WTC11 (cell line): Measurements from ENCODE around the gene TTR. TPM values are rescaled to one million over a fixed set of nuclear protein-coding genes. Genes with fewer than 3 reads are reported as not detected.
A peak's percentile ranks its signal among the peaks of the same experiment; 100 is the strongest.

Experiments used
- ATAC-seq: fragments of 200-7000 bp; cut with Tn5 transposase; 2 replicates; pipeline ENCODE4 v1.10.0; 2021; ENCODE audit warnings: mild to moderate bottlenecking, moderate library complexity
- CTCF ChIA-PET: fragments of 300-600 bp; sonication (Branson Sonifier 250); formaldehyde crosslinking; loops from one replicate; lab custom pipeline; 2021; ENCODE audit warnings: antibody characterized with exemption; lab: Charles Lee
- POLR2A ChIA-PET: fragments of 350-600 bp; sonication (Branson Sonifier 250); formaldehyde crosslinking; loops from one replicate; lab custom pipeline; 2021; ENCODE audit warnings: antibody characterized with exemption; lab: Charles Lee
- DNase-seq: peaks from one replicate; pipeline ENCODE4 v3.0.0; 2021; ENCODE audit warnings: low spot score
- H3K27ac Mint-ChIP-seq: 2 replicates; pipeline ENCODE4 v1.8.0; 2021; ENCODE audit warnings: mixed read lengths
- H3K27me3 Mint-ChIP-seq: 2 replicates; pipeline ENCODE4 v1.8.0; 2021; ENCODE audit warnings: low read depth, mild to moderate bottlenecking, moderate library complexity, mixed read lengths
- H3K36me3 Mint-ChIP-seq: 2 replicates; pipeline ENCODE4 v1.8.0; 2021; ENCODE audit warnings: mixed read lengths
- H3K4me1 Mint-ChIP-seq: 2 replicates; pipeline ENCODE4 v1.8.0; 2022; ENCODE audit warnings: mixed read lengths
- H3K4me3 Mint-ChIP-seq: 2 replicates; pipeline ENCODE4 v1.8.0; 2021; ENCODE audit warnings: mild to moderate bottlenecking, moderate library complexity, mixed read lengths
- H3K9me3 Mint-ChIP-seq: 2 replicates; pipeline ENCODE4 v1.8.0; 2021; ENCODE audit warnings: mixed read lengths
- CTCF ChIP-seq: fragments of 200-600 bp; IDR thresholded peaks from 2 replicates; pipeline ENCODE4 v1.8.0; 2022; ENCODE audit warnings: antibody characterized with exemption
- E2F4 ChIP-seq: sonication (generic); formaldehyde crosslinking; IDR thresholded peaks from 2 replicates; pipeline ENCODE4 v1.8.1; 2022; ENCODE audit warnings: low read depth, mild to moderate bottlenecking, moderate library complexity, missing genetic modification reagents, borderline replicate concordance
- ERG ChIP-seq: fragments of 250-450 bp; sonication (Bioruptor Pico); IDR thresholded peaks from 2 replicates; pipeline ENCODE4 v1.8.0; 2021; ENCODE audit warnings: mild to moderate bottlenecking
- HMGA2 ChIP-seq: fragments of 250-450 bp; sonication (Bioruptor Pico); IDR thresholded peaks from 2 replicates; pipeline ENCODE4 v1.4.0; 2021; ENCODE audit warnings: mild to moderate bottlenecking, moderate library complexity
- IRF2 ChIP-seq: sonication (generic); formaldehyde crosslinking; IDR thresholded peaks from 2 replicates; pipeline ENCODE4 v1.8.0; 2022; ENCODE audit warnings: low read depth, missing genetic modification reagents, borderline replicate concordance
- MXD4 ChIP-seq: fragments of 250-450 bp; sonication (Bioruptor Pico); IDR thresholded peaks from 2 replicates; pipeline ENCODE4 v1.8.0; 2021; ENCODE audit warnings: mild to moderate bottlenecking, moderate library complexity, borderline replicate concordance
- NFATC4 ChIP-seq: fragments of 250-450 bp; sonication (Bioruptor Pico); IDR thresholded peaks from 2 replicates; pipeline ENCODE4 v1.9.0; 2021; ENCODE audit warnings: mild to moderate bottlenecking
- NFYB ChIP-seq: sonication (generic); formaldehyde crosslinking; conservative IDR thresholded peaks from 2 replicates; pipeline ENCODE4 v1.8.0; 2022; ENCODE audit warnings: low read depth, missing genetic modification reagents
- NR3C1 ChIP-seq: sonication (generic); formaldehyde crosslinking; conservative IDR thresholded peaks from 2 replicates; pipeline ENCODE4 v1.8.1; 2023; ENCODE audit warnings: low read depth, mild to moderate bottlenecking, missing genetic modification reagents
- TEAD1 ChIP-seq: sonication (generic); formaldehyde crosslinking; IDR thresholded peaks from 2 replicates; pipeline ENCODE4 v1.8.0; 2022; ENCODE audit warnings: mild to moderate bottlenecking, missing genetic modification reagents
- TEAD4 ChIP-seq: sonication (generic); formaldehyde crosslinking; IDR thresholded peaks from 2 replicates; pipeline ENCODE4 v1.8.0; 2022; ENCODE audit warnings: mild to moderate bottlenecking, missing genetic modification reagents
- ZNF416 ChIP-seq: fragments of 250-450 bp; sonication (Bioruptor Pico); IDR thresholded peaks from 2 replicates; pipeline ENCODE4 v1.9.0; 2021; ENCODE audit warnings: mild to moderate bottlenecking, inconsistent platforms
- ZNF423 ChIP-seq: fragments of 250-450 bp; sonication (Bioruptor Pico); IDR thresholded peaks from 2 replicates; pipeline ENCODE4 v2.1.2; 2022; ENCODE audit warnings: mild to moderate bottlenecking, moderate library complexity
- ZNF425 ChIP-seq: fragments of 250-450 bp; sonication (Bioruptor Pico); conservative IDR thresholded peaks from 2 replicates; pipeline ENCODE4 v1.9.0; 2021; ENCODE audit warnings: mild to moderate bottlenecking
- ZNF512 ChIP-seq: sonication (generic); formaldehyde crosslinking; IDR thresholded peaks from 2 replicates; pipeline ENCODE4 v1.8.1; 2022; ENCODE audit warnings: missing genetic modification reagents, borderline replicate concordance
- ZNF532 ChIP-seq: fragments of 250-450 bp; sonication (Bioruptor Pico); IDR thresholded peaks from 2 replicates; pipeline ENCODE4 v1.9.0; 2021; ENCODE audit warnings: mild to moderate bottlenecking, borderline replicate concordance
- total RNA-seq: library from RNA; stranded (reverse); gene quantifications from 3 replicates; pipeline ENCODE4 v1.2.3, GENCODE V29; 2021

The TTR gene
- total RNA-seq, 1 experiment from 2014 or later, result 1.0 TPM

GRCh38 chr18:31609886-31610285 lies 18.2 kb downstream of the TTR start (continued):
- TF ChIP-seq HMGA2 (CRISPR knock-in tag) (no peak), NR3C1 (no peak), NFYB (CRISPR knock-in tag) (no peak)
- TF ChIP-seq, all 79 proteins: peak for 0

GRCh38 chr18:31610286-31611205 lies 18.9 kb downstream of the TTR start:
- POLR2A ChIA-PET, result no interaction called here
- TF ChIP-seq CTCF (peak; percentile 46; the same call in 1 of the 2 replicates), TEAD4 (no peak), ZNF423 (0 out of 2 replicates have a peak, but pooled peaks have one; percentile 3), ZNF512 (CRISPR knock-in tag) (no peak)
- ATAC-seq (peak; percentile 98), DNase-seq (peak; percentile 63)
- Mint-ChIP-seq H3K27ac (no peak overlapping the region), H3K4me3 (no peak overlapping the region), H3K9me3 (no peaks in the 10 kb centered on the region), H3K4me1 (peaks cover 31% of the 10 kb centered on the region), H3K27me3 (no peaks in the 10 kb centered on the region), H3K36me3 (no peaks in the 10 kb centered on the region)
- CTCF ChIA-PET, result interaction anchor here (0.5 to 2.9 kb wide), 36 partner anchors 8 to 1330 kb away, joined by 3 to 35 read pairs (median 4); partner anchors contain the start of gene B4GALT6

- ChIA-PET CTCF (interaction anchor here (0.6 to 2.9 kb wide), 23 partner anchors 10 to 1329 kb away, joined by 3 to 35 read pairs (median 4); partner anchors contain the start of gene B4GALT6), POLR2A (no interaction called here)
- no peak overlapping the region for H3K4me3 Mint-ChIP-seq
- H3K27ac Mint-ChIP-seq, result no peak overlapping the region
- H3K27me3 Mint-ChIP-seq, result no peaks in the 10 kb centered on the region
- no peaks in the 10 kb centered on the region for H3K36me3 Mint-ChIP-seq
- DNase-seq (no peak), ATAC-seq (no peak)
- peaks cover 31% of the 10 kb centered on the region for H3K4me1 Mint-ChIP-seq
- no peaks in the 10 kb centered on the region for H3K9me3 Mint-ChIP-seq
- TF ChIP-seq ERG (CRISPR knock-in tag) (no peak), ZNF532 (CRISPR knock-in tag) (no peak), ZNF425 (no peak), IRF2 (no peak), ZNF512 (CRISPR knock-in tag) (no peak), ZNF416 (CRISPR knock-in tag) (no peak), E2F4 (no peak), NFATC4 (CRISPR knock-in tag) (no peak), TEAD1 (no peak), MXD4 (CRISPR knock-in tag) (no peak)
Measured at GRCh38 chr18:31611511-31611910, 19.8 kb downstream of the TTR start.
